ENCODE results near the gene CYBRD1.
"Not testable (repeated sequence)": the region's sequence is repeated elsewhere in the genome, so short reads cannot be mapped to it uniquely, and the experiment has no call there.

DNA sequence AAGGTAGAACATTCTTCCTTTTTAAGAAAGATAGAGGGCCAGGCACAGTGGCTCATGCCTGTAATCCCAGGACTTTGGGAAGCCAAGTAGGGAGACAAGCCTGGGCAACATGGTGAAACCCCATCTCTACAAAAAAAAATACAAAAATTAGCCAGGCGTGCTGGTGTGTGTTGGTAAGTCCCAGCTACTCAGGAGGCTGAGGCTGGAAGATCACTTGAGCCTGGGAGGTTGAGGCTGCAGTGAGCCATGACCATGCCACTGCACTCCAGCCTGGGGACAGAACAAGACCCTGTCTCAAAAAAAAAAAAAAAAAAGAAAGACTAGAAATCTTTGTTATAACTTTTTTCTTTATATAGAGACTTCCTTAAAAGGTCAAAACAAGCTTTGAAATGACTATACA, 8.6 kb downstream of the CYBRD1 start:
- not testable (repeated sequence) for TF ChIP-seq POLR2A (IDR thresholded peaks at IDR 0.05; ENCODE audit: extremely low read depth, insufficient read length); MYC (IDR thresholded peaks at IDR 0.05; ENCODE audit: low read depth, low read length)
- TF ChIP-seq, protein P1, sequence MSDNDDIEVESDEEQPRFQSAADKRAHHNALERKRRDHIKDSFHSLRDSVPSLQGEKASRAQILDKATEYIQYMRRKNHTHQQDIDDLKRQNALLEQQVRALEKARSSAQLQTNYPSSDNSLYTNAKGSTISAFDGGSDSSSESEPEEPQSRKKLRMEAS (IDR thresholded peaks at IDR 0.05; ENCODE audit: low read depth, low read length), result not testable (repeated sequence)
- TF ChIP-seq, protein P2, sequence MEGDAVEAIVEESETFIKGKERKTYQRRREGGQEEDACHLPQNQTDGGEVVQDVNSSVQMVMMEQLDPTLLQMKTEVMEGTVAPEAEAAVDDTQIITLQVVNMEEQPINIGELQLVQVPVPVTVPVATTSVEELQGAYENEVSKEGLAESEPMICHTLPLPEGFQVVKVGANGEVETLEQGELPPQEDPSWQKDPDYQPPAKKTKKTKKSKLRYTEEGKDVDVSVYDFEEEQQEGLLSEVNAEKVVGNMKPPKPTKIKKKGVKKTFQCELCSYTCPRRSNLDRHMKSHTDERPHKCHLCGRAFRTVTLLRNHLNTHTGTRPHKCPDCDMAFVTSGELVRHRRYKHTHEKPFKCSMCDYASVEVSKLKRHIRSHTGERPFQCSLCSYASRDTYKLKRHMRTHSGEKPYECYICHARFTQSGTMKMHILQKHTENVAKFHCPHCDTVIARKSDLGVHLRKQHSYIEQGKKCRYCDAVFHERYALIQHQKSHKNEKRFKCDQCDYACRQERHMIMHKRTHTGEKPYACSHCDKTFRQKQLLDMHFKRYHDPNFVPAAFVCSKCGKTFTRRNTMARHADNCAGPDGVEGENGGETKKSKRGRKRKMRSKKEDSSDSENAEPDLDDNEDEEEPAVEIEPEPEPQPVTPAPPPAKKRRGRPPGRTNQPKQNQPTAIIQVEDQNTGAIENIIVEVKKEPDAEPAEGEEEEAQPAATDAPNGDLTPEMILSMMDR (IDR thresholded peaks at IDR 0.05; ENCODE audit: low read depth, low read length), result not testable (repeated sequence)
